NCI-H1092 treated with DMSO at 0.1 percent for 48 hours (cell line): Measurements from ENCODE around the gene CSDE1.

ENCODE experiments used
- DNase-seq: peaks from one replicate; lab custom pipeline; 2025; lab: John Stamatoyannopoulos, UW

Gene CSDE1

DNA sequence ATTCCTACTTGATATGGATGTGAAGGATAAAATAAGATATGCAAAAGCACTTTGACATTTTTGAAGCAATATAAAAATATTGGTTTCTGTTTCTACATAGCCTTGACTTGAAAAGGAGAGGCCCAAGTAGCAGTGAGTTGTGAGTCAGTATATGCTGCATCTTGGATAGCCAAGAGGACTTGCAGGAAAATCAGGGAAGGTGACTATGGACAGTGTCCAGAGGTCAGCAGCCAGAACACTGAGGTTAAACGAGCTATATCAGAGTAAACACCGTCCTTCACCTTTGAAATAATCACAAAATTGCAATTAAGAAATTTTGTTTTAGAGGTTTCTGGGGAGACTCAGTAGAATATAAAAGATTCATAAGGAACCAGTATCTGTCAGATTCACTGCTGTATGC, 55.9 kb downstream of the CSDE1 start:
- DNase-seq, result no peak

DNA sequence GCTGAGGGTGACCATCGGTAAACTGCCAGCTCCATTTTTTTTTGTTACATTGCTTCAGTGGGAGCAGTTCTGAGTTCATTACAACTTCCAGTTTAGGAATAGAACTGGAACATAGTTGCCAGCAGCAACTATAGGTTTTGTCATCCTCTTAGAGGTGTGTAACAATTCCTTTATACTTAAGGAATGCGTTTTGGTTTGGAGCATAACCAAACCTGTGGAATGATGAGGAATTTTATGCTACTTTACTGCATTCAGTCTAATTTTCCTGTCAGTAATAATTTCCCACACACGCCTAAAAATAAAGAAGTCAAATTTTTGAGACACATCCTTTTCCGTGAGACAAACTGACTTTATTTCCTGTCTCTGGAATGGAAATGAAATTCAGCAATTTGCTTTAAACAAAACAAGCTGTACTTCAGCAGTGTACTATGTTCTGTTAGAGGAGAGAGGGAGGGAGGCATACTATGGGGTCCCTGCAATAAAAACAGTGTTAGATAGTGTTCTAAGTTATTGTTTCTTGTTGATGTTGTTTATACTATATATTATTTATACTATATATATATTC, 57.7 kb downstream of the CSDE1 start:
- no peak for DNase-seq

DNA sequence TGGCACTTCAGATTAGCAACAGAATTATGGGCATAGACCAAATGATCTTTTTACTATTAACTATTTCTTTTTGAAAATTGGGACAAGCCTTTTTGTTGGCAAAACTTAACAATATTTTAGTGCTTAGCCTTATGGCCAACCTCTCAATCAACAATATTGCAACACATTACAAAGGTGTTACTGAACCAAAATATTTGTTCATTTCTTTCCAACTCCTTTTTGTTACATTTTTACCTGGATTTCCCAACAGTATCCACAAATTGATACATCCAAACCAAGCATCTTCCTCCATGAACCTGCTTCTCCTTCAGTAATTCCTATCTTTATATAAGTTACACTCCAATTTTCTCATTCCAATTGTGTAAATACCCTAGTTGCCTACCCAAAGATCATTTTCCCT, 61.0 kb downstream of the CSDE1 start:
- DNase-seq, result no peak

DNA sequence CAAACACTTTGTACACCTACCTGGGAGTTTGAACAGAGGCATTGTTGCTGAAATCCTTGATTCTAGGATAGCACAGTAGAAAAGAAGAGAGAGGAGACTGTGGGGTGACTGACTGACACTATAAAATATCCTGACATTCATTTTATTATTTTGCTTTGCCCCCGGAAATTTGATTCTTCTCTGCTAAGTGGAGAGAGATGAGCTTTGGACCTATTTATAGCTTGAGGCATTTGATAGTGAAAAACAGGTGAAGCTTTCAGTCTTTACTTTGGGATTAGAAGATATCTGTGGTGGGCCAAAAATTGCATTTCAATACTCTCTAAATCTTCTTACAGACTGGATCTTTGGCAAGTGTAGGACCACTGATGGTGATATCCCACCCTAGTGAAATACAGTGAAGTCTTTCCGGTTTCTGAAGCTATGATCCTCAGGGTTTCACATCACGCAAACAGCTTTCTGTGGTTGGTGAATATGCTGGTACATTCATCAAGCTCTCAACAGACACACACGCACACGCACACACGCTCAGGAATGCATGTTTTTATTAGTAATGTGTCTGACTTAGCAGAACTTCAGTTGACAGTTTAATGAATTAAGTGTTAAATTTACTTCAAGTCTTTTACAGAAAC, 62.2 kb downstream of the CSDE1 start, which contains the start of gene AMPD1:
Gene AMPD1 (minus strand): TSS at position 117 of the 629 bp plus-strand sequence. CDS start 75 bp downstream, at position 42.
- DNase-seq, result no peak

DNA sequence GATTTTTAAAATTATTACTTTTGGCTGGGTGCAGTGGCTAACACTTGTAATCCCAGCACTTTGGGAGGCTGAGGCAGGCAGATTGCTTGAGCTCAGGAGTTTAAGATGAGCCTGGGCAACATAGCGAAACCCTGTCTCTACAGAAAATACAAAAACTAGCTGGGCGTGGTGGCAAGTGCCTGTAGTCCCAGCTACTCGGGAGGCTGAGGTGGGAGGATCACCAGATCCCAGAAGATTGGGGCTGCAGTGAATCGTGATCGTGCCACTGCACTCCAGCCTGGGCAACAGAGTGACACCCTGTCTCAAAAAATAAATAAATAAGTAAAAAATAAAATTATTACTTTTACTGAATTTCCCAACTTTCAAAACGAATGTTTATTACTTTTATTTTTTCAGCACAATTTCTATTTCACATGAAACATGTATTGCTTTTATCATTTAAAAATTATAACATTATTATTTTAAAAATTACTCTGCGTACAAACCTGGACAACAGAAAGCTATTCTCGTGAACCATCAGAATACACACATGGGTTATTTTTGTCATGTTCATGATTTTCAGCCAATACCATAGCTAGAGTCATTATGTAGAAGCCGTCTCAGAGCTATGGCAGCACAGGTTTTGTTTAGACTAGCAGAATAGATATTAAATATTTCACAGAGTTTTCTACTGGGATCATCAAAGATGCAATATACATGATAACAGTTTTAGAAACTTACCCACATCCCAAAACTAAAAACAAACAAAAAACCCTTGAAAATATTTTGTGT, 63.1 kb downstream of the CSDE1 start:
- DNase-seq, result no peak

DNA sequence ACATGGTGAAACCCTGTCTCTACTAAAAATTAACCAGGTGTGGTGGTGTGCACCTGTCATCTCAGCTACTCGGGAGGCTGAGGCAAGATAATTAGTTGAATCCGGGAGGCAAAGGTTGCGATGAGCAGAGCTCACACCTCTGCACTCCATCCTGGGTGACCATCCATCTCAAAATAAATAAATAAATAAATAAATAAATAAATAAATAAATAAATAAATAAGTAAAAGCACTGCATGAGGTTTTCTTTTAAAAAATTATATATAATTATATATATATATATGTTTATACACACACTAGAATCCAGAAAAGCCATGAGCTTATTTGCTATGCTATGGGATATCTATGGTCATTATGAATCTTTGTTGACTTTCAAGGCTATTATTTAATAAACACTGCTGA, 64.8 kb downstream of the CSDE1 start:
- no peak for DNase-seq

DNA sequence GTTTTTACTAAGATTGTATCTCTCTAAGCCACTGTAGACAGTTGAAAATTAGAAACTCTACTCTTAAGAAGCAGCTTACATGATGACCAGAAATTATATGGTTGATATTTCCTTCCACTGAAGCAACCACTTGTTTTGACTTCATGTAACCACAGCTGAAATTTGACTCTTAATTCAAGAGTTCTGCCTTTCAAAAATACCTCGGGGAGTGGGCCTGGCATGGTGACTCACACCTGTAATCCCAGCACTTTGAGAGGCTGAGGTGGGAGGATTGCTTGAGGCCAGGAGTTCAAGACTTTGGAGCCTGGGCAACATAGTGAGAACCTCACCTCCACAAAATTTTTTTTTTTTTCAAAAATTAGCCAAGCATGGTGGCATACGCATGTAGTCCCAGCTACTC, 66.7 kb downstream of the CSDE1 start:
- no peak for DNase-seq

DNA sequence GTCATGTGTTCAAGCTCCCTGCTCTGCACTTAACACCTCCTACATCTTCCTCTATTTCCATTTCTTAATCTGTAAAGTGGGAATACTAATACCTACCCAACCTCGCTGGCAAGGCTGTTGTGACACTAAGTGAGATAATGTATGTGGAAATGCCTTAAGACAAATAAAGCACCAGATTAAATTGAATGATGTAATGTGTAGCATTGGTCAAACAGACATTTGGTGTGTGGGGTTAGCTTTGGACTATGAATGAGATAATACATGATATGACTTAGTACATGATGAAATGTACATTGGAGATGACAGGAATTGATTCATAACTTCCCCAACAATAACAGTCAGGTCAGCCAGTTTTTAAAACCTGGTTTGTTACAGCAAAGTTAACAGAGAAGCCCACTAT, 67.6 kb downstream of the CSDE1 start:
- no peak for DNase-seq

DNA sequence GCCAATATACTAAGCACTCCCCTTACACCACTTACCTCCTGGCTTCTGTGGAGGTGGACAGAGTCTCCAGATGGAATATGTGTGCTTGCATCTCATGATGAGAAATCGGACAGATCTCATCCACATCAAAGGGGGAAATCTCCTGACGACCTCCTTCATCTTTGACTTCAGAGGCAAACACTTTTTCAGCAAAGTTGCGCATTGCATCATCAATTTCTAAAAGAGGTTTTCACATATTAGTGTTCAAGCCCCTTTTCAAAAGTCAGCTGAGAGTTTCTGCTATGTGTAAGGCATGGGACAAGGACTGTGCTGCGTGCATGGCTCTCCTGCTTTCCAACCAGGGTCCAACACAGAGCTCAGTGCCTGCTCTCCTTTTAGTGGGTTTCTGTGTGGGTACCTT, 69.3 kb downstream of the CSDE1 start:
- DNase-seq, result no peak

DNA sequence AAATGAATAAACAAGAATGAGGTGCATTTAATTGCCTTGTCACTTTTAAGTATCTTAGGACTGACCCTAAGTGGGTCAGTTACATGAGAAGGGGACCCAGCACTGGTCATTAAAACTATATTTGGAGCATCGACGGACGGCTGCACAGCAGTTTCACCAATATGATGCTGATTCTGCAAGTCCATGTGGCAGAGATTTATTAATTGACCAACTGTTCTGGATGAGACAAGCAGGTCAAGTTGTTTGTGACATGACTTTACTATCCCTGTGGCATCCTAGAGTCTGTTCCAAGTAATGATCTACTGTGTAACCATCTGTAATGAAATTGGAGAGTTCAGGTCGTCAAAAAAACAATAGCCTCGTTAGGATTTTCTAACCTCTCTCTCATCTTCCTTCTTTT, 71.9 kb downstream of the CSDE1 start:
- DNase-seq, result no peak

DNA sequence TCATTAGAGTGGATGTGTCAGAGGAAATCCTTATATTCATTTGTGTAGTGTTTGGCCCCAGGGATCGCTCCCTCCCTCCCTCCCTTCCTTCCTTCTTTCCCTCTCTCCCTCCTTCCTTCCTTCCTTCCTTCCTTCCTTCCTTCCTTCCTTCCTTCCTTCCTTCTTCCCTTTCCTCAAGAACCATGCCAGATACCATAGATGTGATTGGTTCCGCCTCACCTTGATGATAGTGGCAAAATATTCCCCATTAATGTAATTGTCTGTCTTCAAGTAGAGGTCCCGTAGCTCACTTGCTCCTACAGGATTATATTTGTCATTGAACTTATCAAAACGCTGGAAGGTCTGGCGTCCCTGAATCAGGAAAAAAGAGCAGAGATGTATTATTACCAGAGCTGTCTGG, 80.1 kb downstream of the CSDE1 start:
- no peak for DNase-seq

DNA sequence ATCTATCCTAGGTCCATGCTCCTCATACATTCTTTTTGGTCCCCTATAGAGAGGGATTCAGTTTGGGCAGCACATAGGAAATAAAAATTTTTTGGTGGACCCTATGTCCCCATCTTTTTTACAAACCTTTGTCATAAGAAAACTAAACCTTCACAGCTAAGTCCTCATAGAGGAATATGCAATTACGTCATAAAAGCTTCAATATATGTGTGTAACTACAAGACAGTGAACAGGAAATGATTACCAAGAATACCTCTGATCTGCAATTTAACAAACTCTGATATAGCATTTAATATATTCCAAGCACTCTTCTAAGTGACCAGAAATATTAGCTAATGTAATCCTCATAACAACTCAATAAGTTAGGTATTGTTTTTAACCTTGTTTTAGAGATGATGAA, 81.7 kb downstream of the CSDE1 start:
- no peak for DNase-seq

DNA sequence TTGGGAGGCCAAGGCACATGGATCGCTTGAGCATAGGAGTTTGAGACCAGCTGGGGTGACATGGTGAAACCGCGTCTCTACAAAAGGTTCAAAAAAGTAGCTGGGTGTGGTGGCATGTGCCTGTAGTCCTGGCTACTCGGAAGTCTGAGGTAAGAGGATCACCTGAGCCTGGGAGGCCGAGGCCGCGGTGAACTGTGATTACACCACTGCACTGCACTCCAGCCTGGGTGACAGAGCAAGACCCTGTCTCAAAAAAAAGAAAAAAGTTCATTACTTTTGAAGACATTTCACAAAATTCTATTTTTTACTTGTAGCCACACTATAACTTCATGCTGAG, 85.9 kb downstream of the CSDE1 start:
- no peak for DNase-seq

DNA sequence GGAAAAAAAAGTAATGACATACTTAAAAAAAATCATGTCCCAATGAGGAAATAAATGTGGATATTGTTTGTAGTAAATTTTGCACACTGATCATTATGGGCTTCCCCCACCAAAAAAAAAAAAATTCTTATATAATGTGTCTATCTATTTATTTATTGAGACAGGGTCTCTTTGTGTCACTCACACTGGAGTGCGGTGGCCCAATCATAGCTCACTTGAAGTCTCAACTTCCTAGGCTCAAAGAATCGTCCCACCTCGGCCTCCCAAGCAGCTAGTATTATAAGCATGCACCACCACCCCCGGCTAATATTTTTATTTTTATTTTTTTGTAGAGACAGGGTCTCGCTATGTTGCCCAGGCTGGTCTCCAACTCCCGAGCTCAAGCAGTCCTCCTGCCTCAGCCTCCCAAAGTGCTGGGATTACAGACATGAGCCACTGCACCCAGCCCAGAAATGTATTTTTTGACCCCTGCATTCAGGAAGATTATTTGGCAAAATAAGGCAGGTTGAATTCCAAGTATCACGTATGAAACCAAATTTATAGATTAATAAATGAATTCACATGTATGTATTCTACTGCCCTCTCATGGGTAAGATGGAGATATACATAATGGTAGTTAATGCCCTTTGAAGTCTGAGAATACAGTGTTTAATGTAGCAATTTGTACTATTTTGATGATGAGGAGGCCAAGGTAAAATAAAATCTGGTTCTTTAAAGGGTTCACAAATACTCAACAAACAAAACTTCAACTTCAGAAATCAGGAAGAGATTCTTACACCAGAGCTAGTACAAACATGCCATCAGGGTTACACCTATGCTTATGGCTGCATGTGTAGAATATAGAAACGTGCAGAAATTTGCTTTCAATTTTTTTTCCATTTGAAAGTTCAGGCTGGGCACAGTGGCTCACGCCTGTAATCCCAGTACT, 86.5 kb downstream of the CSDE1 start:
- peak; percentile 14 for DNase-seq

DNA sequence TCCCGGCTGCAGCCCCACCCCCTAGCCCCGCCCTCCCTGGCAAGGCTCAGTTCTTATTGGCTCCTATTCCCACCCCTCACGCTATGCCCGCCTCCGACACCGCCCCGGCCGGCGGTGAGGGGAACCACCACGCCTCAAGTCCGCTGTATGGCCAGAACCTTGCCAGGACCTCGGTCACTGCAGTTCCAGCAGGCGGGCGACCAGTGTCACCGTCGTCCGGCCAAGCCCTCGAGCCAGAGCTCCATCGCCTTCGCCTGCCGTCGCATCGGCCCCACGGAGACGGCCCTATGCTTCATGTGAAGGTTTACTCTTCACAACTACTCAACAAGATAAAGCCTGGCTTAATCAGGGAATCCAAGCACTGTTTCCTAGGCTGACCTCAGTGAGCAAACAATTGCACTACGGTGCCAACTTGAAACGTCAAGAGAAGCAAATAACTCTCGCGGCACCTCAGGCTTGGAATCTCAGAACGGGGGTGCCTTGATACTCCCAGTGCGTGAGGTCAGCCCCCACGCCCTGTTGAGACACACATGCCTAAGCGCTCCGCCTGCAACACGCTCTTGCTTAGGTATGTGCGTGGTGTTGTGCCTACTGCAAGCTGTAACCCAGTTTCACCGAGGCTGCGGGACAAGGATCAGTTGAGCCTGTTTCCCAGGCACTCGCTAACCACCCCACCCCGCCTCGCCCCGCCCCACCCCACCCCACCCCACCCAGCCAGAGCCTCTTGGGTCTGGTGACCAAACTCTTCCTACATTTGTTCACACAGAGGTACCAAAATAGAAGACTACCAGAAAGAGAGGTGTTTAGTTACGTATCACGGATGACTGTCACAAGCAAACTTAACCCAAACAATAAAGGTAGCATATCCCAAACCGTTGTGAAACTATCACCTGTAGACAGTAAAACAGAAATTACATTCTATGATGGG, 87.4 kb downstream of the CSDE1 start:
- DNase-seq, result peak; percentile 31

DNA sequence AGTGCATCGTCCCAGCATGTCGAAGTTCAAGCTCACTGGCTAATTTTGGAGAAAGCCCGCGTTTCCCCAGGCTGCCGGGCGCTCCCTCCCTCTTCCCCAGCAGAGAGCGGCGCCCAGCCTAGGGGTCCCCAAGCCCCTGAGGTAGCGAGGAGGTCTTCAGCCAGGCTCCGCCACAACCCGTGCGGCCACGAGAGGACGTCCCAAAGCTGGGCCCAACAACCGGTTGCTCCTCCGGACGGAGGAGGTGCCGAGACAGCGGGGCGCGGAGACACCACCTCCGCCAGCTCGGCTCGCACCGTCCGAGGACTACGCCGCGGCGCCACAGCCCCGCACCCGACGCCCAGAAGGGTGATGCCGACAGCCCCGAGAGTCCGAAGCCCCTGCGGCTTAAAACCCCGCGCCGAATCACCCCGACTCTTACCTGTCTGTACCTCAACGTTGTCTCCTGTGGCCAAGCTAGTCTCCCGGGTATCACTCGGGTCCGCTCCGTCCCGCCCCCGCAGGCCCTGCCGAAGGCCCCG, 88.2 kb downstream of the CSDE1 start, which contains the start of gene DENND2C:
Gene DENND2C (minus strand): TSS at position 488 of the 521 bp plus-strand sequence. CDS start 44,065 bp downstream, outside the sequence.
- no peak for DNase-seq

DNA sequence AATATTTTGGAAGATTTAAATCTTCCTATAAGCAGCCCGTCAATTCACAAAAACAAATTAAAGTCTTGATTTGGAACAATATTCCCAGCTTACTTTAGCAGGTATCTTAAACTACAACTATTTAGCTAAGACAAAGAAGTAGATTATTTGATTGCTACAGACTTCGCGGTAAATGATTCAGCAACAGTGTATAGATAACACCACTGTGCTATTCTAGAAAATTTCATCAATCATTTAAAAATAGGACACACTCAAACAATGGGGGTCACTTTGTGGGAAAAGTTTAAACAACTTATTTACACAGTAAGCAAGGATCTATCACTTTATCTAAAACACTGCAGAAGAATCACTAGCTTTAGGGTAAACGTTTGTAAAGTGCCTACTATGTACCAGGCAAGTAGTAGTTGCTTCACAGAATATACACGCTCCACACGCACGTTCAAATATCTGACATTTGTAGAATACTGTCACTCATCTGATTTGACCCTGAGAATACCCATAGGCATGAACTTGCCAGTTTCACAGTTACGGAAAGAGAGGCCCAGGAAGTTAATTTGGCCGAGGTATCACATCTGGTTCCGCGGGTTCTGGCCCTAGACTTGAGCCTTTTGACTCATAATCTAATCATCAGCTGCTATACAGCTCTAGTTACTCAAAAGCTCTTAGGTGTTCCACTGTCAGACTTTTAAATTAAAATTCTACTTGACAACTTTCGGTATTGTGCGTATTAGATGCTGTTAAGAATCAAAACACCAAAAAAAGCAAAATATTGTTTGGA, 88.8 kb downstream of the CSDE1 start:
- no peak for DNase-seq

DNA sequence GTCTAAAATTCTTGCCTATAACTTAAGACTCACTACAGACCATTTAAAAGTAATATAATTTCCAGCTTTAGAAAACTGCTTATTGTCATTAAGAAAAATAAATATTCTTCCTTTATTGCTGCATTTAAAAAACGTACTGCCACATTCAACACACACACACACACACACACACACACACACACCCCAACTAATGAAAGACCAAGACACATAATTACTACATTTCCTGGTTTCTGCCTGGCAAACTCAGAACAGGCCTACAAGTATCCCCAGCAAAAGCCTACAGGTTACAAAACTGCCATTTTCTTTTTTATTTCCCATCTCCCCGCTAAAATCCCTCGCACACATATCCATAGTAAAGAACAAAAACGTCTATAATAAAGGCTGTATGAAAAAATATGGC, 89.4 kb downstream of the CSDE1 start:
- DNase-seq, result no peak

DNA sequence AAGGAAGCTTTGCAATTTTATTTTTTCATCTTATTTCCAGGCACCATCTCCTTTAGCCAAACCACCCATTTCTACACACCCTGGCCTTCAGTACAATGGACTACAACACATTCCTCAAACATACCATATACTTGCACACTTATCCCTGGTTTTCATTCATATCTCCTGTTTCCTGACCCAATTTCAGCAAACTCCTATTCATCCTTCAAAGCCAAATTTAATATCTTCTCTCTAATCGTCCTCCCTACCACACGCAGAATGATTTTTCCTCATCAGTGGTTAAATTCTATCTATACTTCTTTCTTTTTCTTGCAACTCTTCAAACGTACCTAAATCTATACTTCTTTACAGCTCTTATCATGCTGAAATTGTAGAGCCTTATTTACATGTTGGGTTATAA, 90.8 kb downstream of the CSDE1 start:
- no peak for DNase-seq
